ENCODE measurements around the gene CRISPLD2. TPM values are rescaled to one million over a fixed set of nuclear protein-coding genes. Genes with fewer than 3 reads are reported as not detected.

The CRISPLD2 gene
- total RNA-seq, 4 donors from 2014 or later, result 19.6 to 319 (median 84.3) TPM

GRCh38 chr16:84879569-84880487 is 60.0 kb downstream of the CRISPLD2 start:
- H3K4me1 ChIP-seq, result no peaks in the 10 kb centered on the region
- no peak for TF ChIP-seq CTCF (IDR thresholded peaks at IDR 0.05)
- no peak for TF ChIP-seq POLR2A (IDR thresholded peaks at IDR 0.05)
- no peaks in the 10 kb centered on the region for H3K27me3 ChIP-seq
- no peak for DNase-seq
- no peak overlapping the region for H3K27ac ChIP-seq
- H3K4me3 ChIP-seq, result no peak overlapping the region
- no peaks in the 10 kb centered on the region for H3K9me3 ChIP-seq
- H3K36me3 ChIP-seq, result peaks cover 0 to 34% (median 0%) of the 10 kb centered on the region in 3 donors

- H3K9me3 ChIP-seq, result no peaks in the 10 kb centered on the region
- no peaks in the 10 kb centered on the region for H3K27me3 ChIP-seq
- DNase-seq, result no peak
- peak overlapping the region in 1 of 4 donors; percentile 10 for H3K27ac ChIP-seq
- H3K4me3 ChIP-seq, result no peak overlapping the region
- TF ChIP-seq POLR2A (IDR thresholded peaks at IDR 0.05), result no peak
- no peak for TF ChIP-seq CTCF (IDR thresholded peaks at IDR 0.05)
- peaks cover 0 to 45% (median 0%) of the 10 kb centered on the region in 3 donors for H3K36me3 ChIP-seq
- H3K4me1 ChIP-seq, result no peaks in the 10 kb centered on the region
Observed at GRCh38 chr16:84881702-84882521, 62.1 kb downstream of the CRISPLD2 start.

GRCh38 chr16:84883301-84883700 is 63.5 kb downstream of the CRISPLD2 start:
- H3K27ac ChIP-seq, result no peak overlapping the region
- H3K4me3 ChIP-seq, result no peak overlapping the region
- H3K9me3 ChIP-seq, result no peaks in the 10 kb centered on the region
- H3K4me1 ChIP-seq, result no peaks in the 10 kb centered on the region
- peaks cover 0 to 41% (median 0%) of the 10 kb centered on the region in 3 donors for H3K36me3 ChIP-seq
- DNase-seq, result no peak
- TF ChIP-seq CTCF (IDR thresholded peaks at IDR 0.05), result no peak
- no peak for TF ChIP-seq POLR2A (IDR thresholded peaks at IDR 0.05)
- no peaks in the 10 kb centered on the region for H3K27me3 ChIP-seq

- Histone ChIP-seq H3K36me3 (peaks cover 0 to 41% (median 0%) of the 10 kb centered on the region in 3 donors), H3K27me3 (no peaks in the 10 kb centered on the region), H3K27ac (no peak overlapping the region), H3K9me3 (no peaks in the 10 kb centered on the region), H3K4me3 (no peak overlapping the region), H3K4me1 (no peaks in the 10 kb centered on the region)
- no peak for DNase-seq
- no peak for TF ChIP-seq POLR2A (IDR thresholded peaks at IDR 0.05)
- no peak for TF ChIP-seq CTCF (IDR thresholded peaks at IDR 0.05)
Observed at GRCh38 chr16:84884246-84884595, 64.4 kb downstream of the CRISPLD2 start.

GRCh38 chr16:84884596-84885341 is 65.0 kb downstream of the CRISPLD2 start:
- Histone ChIP-seq H3K27me3 (no peaks in the 10 kb centered on the region), H3K4me1 (no peaks in the 10 kb centered on the region), H3K4me3 (no peak overlapping the region), H3K27ac (no peak overlapping the region), H3K9me3 (no peaks in the 10 kb centered on the region), H3K36me3 (peaks cover 0 to 37% (median 0%) of the 10 kb centered on the region in 3 donors)
- TF ChIP-seq POLR2A (IDR thresholded peaks at IDR 0.05) (no peak), CTCF (IDR thresholded peaks at IDR 0.05) (no peak)
- no peak for DNase-seq

Data from Peyer's patch (tissue), 4 donors.